GM12801 (cell line): ENCODE results near the gene PACSIN2.

Experiments
- CTCF ChIP-seq: IDR thresholded peaks from one replicate; pipeline ENCODE4 v1.5.1; 2011; ENCODE audit warnings: control low read depth; ENCODE audit not compliant: insufficient read length; ENCODE audit errors: extremely low read depth

The PACSIN2 gene

GRCh38 chr22:43042101-43042780 lies 27.3 kb upstream of the PACSIN2 start:
- TF ChIP-seq CTCF, result no peak

DNA sequence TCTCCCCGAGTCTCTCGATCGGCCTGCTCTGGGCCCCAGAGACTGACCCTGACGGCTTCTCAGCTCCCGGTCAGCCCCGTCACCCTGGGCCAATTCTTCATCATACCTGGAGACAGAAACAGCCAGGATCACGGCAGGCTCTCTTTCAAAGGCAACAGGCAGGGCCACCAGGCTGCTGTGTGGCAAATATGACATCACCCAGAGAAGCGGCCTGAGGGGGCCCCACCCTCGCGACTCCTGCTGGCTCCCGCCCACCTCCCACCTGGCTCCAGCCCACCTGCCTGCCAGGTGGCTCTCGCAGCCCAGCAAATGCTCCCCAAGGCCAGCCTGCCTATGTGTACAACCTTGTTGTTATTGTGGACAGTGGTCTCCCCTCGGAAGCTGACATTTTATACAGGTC lies 24.9 kb upstream of the PACSIN2 start:
- no peak for TF ChIP-seq CTCF

GRCh38 chr22:43038325-43038724 lies 23.4 kb upstream of the PACSIN2 start:
- TF ChIP-seq CTCF, result no peak

GRCh38 chr22:43036282-43036829 lies 21.4 kb upstream of the PACSIN2 start:
- no peak for TF ChIP-seq CTCF

DNA sequence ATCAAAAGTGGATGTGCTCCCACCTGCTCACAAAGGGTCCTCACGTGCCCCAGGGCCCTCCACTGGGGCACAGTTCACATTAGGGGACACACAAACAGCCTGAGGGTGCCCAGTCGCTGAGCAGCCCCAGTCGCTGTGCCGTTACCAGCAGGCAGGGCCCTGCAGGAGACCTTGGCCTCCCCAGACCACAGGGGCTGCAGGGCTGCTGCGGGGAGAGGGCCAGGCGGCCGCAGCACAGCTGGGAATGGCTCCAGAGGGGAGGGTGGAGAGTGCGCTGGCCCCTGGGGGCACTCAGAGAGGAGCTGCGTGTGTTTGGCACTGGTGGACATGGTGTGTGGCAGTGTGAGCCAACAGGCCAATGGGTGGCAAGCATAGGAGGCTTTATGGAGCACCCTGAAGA lies 20.3 kb upstream of the PACSIN2 start:
- TF ChIP-seq CTCF, result no peak

DNA sequence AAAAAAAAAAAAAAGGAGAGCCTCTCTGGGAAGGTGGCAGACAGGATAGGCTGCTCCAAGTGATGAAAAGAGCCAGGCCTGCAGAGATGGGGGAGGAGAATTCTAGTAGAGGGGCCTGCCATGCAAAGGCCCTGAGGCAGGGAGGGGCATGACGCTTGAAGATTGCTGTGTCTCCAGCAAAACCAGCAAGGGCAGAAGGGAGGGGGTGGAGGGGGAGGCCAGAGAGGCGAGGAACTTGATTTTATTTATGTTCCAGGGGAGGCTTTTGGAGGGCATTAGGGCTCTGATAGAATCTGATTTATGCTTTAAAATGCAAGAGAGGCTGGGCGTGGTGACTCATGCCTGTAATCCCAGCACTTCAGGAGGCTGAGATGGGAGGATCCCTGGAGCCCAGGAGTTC lies 16.7 kb upstream of the PACSIN2 start:
- no peak for TF ChIP-seq CTCF

- TF ChIP-seq CTCF, result no peak
Measured at GRCh38 chr22:43018615-43019014, 3.7 kb upstream of the PACSIN2 start.
